MCF 10A (cell line): ENCODE measurements around the gene TAS2R40. TPM values are rescaled to one million over a fixed set of nuclear protein-coding genes. Genes with fewer than 3 reads are reported as not detected.

ENCODE experiments used
- BruUV-seq: library from RNA; stranded (reverse); fragments of 400-500 nt; replicated peaks from 2 replicates; lab custom pipeline; 2021; lab: Mats Ljungman, UMichigan
- CTCF ChIA-PET: fragments of 300-600 bp; sonication (Branson Sonifier 250); formaldehyde crosslinking; extraction: SDS; loops from one replicate; lab custom pipeline; 2021; ENCODE audit warnings: antibody characterized with exemption, inconsistent platforms; lab: Yijun Ruan, JAX
- POLR2A ChIA-PET: fragments of 300-600, 350-650 bp; sonication (Branson Sonifier 250); formaldehyde crosslinking; extraction: SDS; loops from one replicate; lab custom pipeline; 2020; ENCODE audit warnings: antibody characterized with exemption, inconsistent platforms; lab: Yijun Ruan, JAX
- DNase-seq: peaks from one replicate; pipeline ENCODE4 v3.0.0-alpha.2; 2018; ENCODE audit not compliant: unreplicated experiment
- H3K27ac Mint-ChIP-seq: one replicate; pipeline ENCODE4 v1.8.0; 2022; ENCODE audit warnings: mild to moderate bottlenecking, low read depth, mixed read lengths; ENCODE audit not compliant: unreplicated experiment
- H3K27me3 Mint-ChIP-seq: one replicate; pipeline ENCODE4 v1.8.0; 2022; ENCODE audit warnings: mixed read lengths; ENCODE audit not compliant: insufficient read depth, unreplicated experiment
- H3K36me3 Mint-ChIP-seq: one replicate; pipeline ENCODE4 v1.8.0; 2022; ENCODE audit warnings: mild to moderate bottlenecking, moderate library complexity, mixed read lengths; ENCODE audit not compliant: insufficient read depth, unreplicated experiment
- H3K4me1 Mint-ChIP-seq: one replicate; pipeline ENCODE4 v1.8.0; 2022; ENCODE audit warnings: mixed read lengths; ENCODE audit not compliant: insufficient read depth, unreplicated experiment
- H3K4me3 Mint-ChIP-seq: one replicate; pipeline ENCODE4 v1.8.0; 2022; ENCODE audit warnings: mild to moderate bottlenecking, moderate library complexity, mixed read lengths; ENCODE audit not compliant: unreplicated experiment
- H3K9me3 Mint-ChIP-seq: one replicate; pipeline ENCODE4 v1.8.0; 2022; ENCODE audit warnings: mixed read lengths; ENCODE audit not compliant: unreplicated experiment
- CTCF ChIP-seq: fragments of 200-600 bp; IDR thresholded peaks from one replicate; pipeline ENCODE4 v1.8.0; 2022; ENCODE audit warnings: antibody characterized with exemption, mild to moderate bottlenecking; ENCODE audit not compliant: unreplicated experiment
- intact Hi-C: fragments of 100-400 bp; cut with micrococcal nuclease; formaldehyde crosslinking; loops from 2 replicates; pipeline ENCODE4 v1.14.1; 2022
- total RNA-seq: library from RNA; stranded (reverse); gene quantifications from 2 replicates; pipeline ENCODE4 v1.2.3, GENCODE V29; 2022

The TAS2R40 gene
- total RNA-seq, 1 experiment from 2014 or later = not detected

GRCh38 chr7:143193880-143194279 lies 28.0 kb upstream of the TAS2R40 start:
- CTCF ChIA-PET = no interaction called here
- H3K9me3 Mint-ChIP-seq = peaks cover 7% of the 10 kb centered on the region
- H3K4me3 Mint-ChIP-seq = no peak overlapping the region
- H3K36me3 Mint-ChIP-seq = no peaks in the 10 kb centered on the region
- no peak overlapping the region for H3K27ac Mint-ChIP-seq
- intact Hi-C loops = no loop called here
- H3K4me1 Mint-ChIP-seq = no peaks in the 10 kb centered on the region
- no peak for TF ChIP-seq CTCF
- no peak for DNase-seq
- H3K27me3 Mint-ChIP-seq = peaks cover 9% of the 10 kb centered on the region
- BruUV-seq = no TSS peak
- POLR2A ChIA-PET = no interaction called here

GRCh38 chr7:143199040-143199439 lies 22.8 kb upstream of the TAS2R40 start:
- Mint-ChIP-seq H3K4me3 (no peak overlapping the region), H3K27ac (no peak overlapping the region), H3K27me3 (peaks cover 32% of the 10 kb centered on the region), H3K9me3 (peaks cover 8% of the 10 kb centered on the region), H3K36me3 (no peaks in the 10 kb centered on the region), H3K4me1 (peaks cover 5% of the 10 kb centered on the region)
- no TSS peak for BruUV-seq
- TF ChIP-seq CTCF = no peak
- intact Hi-C loops = no loop called here
- ChIA-PET CTCF (interaction anchor here (1.2 kb wide), 1 partner anchor 15 kb away, joined by 3 read pairs; no protein-coding TSS in a partner anchor), POLR2A (no interaction called here)
- no peak for DNase-seq

- CTCF ChIA-PET = interaction anchor here (0.7 to 3.6 kb wide), 5 partner anchors 13 to 1290 kb away, joined by 3 to 27 read pairs (median 3); no protein-coding TSS in a partner anchor
- BruUV-seq = no TSS peak
- POLR2A ChIA-PET = interaction anchor here (0.9 kb wide), 1 partner anchor 14 kb away, joined by 4 read pairs; no protein-coding TSS in a partner anchor
- peaks cover 8% of the 10 kb centered on the region for H3K9me3 Mint-ChIP-seq
- no peaks in the 10 kb centered on the region for H3K36me3 Mint-ChIP-seq
- TF ChIP-seq CTCF = no peak
- intact Hi-C loops = no loop called here
- peaks cover 5% of the 10 kb centered on the region for H3K4me1 Mint-ChIP-seq
- H3K27me3 Mint-ChIP-seq = peaks cover 32% of the 10 kb centered on the region
- no peak for DNase-seq
- H3K4me3 Mint-ChIP-seq = no peak overlapping the region
- no peak overlapping the region for H3K27ac Mint-ChIP-seq
Measured at GRCh38 chr7:143202161-143202560, 19.7 kb upstream of the TAS2R40 start.

GRCh38 chr7:143203386-143203785 lies 18.5 kb upstream of the TAS2R40 start:
- no peaks in the 10 kb centered on the region for H3K36me3 Mint-ChIP-seq
- CTCF ChIA-PET = interaction anchor here (0.6 to 3.6 kb wide), 8 partner anchors 8 to 393 kb away, joined by 3 to 27 read pairs (median 4); no protein-coding TSS in a partner anchor
- intact Hi-C loops = no loop called here
- no peak overlapping the region for H3K27ac Mint-ChIP-seq
- BruUV-seq = no TSS peak
- peaks cover 5% of the 10 kb centered on the region for H3K9me3 Mint-ChIP-seq
- TF ChIP-seq CTCF = no peak
- POLR2A ChIA-PET = interaction anchor here (0.5 to 0.7 kb wide), 2 partner anchors 16 to 149 kb away, joined by 4 read pairs; no protein-coding TSS in a partner anchor
- peaks cover 5% of the 10 kb centered on the region for H3K4me1 Mint-ChIP-seq
- H3K27me3 Mint-ChIP-seq = peaks cover 29% of the 10 kb centered on the region
- DNase-seq = no peak
- no peak overlapping the region for H3K4me3 Mint-ChIP-seq
